Putamen (tissue), 1 donor: ENCODE results near the gene CPN2.
A peak's percentile ranks its signal among the peaks of the same experiment; 100 is the strongest.

Experiments
- DNase-seq: peaks from one replicate; pipeline ENCODE4 v3.0.0-alpha.2; 2016; ENCODE audit warnings: low spot score

CPN2 gene

GRCh38 chr3:194352667-194353246, 1.6 kb upstream of the CPN2 start:
- DNase-seq: no peak

- no peak for DNase-seq
Observed at GRCh38 chr3:194351952-194352536, 916 bp upstream of the CPN2 start.

- no peak for DNase-seq
Observed at GRCh38 chr3:194350726-194351071, 429 bp downstream of the CPN2 start.

GRCh38 chr3:194348354-194348753, 2.8 kb downstream of the CPN2 start:
- no peak for DNase-seq

- no peak for DNase-seq
Observed at GRCh38 chr3:194346621-194347020, 4.5 kb downstream of the CPN2 start.

GRCh38 chr3:194346035-194346434, 5.1 kb downstream of the CPN2 start:
- DNase-seq: no peak

- peak; percentile 32 for DNase-seq
Observed at GRCh38 chr3:194344012-194344411, 7.1 kb downstream of the CPN2 start.

GRCh38 chr3:194343561-194343893, 7.6 kb downstream of the CPN2 start:
- no peak for DNase-seq

GRCh38 chr3:194342861-194343560, 8.1 kb downstream of the CPN2 start:
- DNase-seq: no peak

GRCh38 chr3:194340757-194341400, 10.2 kb downstream of the CPN2 start:
- no peak for DNase-seq

GRCh38 chr3:194339840-194340239, 11.3 kb downstream of the CPN2 start:
- no peak for DNase-seq

GRCh38 chr3:194339356-194339755, 11.8 kb downstream of the CPN2 start:
- DNase-seq: no peak

GRCh38 chr3:194337965-194338753, 13.0 kb downstream of the CPN2 start:
- no peak for DNase-seq

GRCh38 chr3:194336601-194337355, 14.3 kb downstream of the CPN2 start:
- no peak for DNase-seq

- no peak for DNase-seq
Observed at GRCh38 chr3:194333981-194334320, 17.2 kb downstream of the CPN2 start.

GRCh38 chr3:194333212-194333980, 17.7 kb downstream of the CPN2 start:
- DNase-seq: peak; percentile 82

- no peak for DNase-seq
Observed at GRCh38 chr3:194332858-194333211, 18.3 kb downstream of the CPN2 start.

GRCh38 chr3:194330579-194330978, 20.5 kb downstream of the CPN2 start:
- peak; percentile 41 for DNase-seq

GRCh38 chr3:194330160-194330559, 21.0 kb downstream of the CPN2 start:
- no peak for DNase-seq

- DNase-seq: no peak
Observed at GRCh38 chr3:194329583-194329965, 21.6 kb downstream of the CPN2 start.

GRCh38 chr3:194328942-194329582, 22.1 kb downstream of the CPN2 start:
- no peak for DNase-seq
